ENCODE data around the gene AKR1E2.

AKR1E2 gene

DNA sequence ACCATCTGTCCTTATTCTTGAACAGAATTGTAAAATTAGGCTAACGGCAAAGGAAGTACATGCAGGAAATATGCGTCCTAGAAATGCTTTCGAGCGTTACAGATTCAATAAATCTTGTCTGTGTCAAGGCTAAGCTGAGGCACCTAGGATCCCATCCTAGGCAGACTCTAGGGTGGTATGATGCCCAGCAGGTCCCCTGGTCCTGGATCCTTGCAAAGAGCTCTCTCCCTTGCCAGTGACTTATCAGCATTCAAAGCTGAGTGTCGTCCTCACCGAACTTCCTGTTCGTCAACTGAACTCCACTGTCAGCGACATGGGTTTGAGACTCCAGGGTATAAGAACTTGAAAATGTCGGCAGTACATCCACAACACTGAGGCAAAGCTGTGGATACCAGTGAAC is 61.5 kb downstream of the AKR1E2 start:
- Histone ChIP-seq H3K9me3 (ENCODE audit: insufficient read depth, low read length, severe bottlenecking) (no peaks in the 10 kb centered on the region), H3K27ac (ENCODE audit: low read length) (no peak overlapping the region), H3K4me3 (ENCODE audit: low read depth in 1 of 2, low read length in 2 of 2) (no peak overlapping the region), H4K20me1 (ENCODE audit: insufficient read depth, low read length) (no peaks in the 10 kb centered on the region), H3K9ac (ENCODE audit: low read depth, low read length) (no peak overlapping the region), H3K36me3 (ENCODE audit: insufficient read depth, low read length) (no peaks in the 10 kb centered on the region), H3K4me2 (ENCODE audit: insufficient read depth, low read length) (no peak overlapping the region), H3K4me1 (ENCODE audit: insufficient read depth, low read length) (no peaks in the 10 kb centered on the region), H3K79me2 (ENCODE audit: insufficient read depth, low read length) (no peaks in the 10 kb centered on the region), H2AFZ (ENCODE audit: low read depth, low read length) (no peak overlapping the region), H3K27me3 (ENCODE audit: insufficient read depth, low read length, poor library complexity) (no peaks in the 10 kb centered on the region)
- no peak for ATAC-seq (ENCODE audit: insufficient read depth, low read depth)
- no peak for DNase-seq
- TF ChIP-seq EZH2 (IDR thresholded peaks at IDR 0.05; ENCODE audit: borderline replicate concordance, low read depth, low read length, severe bottlenecking), result no peak
- TF ChIP-seq, protein P1, sequence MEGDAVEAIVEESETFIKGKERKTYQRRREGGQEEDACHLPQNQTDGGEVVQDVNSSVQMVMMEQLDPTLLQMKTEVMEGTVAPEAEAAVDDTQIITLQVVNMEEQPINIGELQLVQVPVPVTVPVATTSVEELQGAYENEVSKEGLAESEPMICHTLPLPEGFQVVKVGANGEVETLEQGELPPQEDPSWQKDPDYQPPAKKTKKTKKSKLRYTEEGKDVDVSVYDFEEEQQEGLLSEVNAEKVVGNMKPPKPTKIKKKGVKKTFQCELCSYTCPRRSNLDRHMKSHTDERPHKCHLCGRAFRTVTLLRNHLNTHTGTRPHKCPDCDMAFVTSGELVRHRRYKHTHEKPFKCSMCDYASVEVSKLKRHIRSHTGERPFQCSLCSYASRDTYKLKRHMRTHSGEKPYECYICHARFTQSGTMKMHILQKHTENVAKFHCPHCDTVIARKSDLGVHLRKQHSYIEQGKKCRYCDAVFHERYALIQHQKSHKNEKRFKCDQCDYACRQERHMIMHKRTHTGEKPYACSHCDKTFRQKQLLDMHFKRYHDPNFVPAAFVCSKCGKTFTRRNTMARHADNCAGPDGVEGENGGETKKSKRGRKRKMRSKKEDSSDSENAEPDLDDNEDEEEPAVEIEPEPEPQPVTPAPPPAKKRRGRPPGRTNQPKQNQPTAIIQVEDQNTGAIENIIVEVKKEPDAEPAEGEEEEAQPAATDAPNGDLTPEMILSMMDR (IDR thresholded peaks at IDR 0.05; ENCODE audit: borderline replicate concordance, extremely low read depth, low read length, poor library complexity, severe bottlenecking), result no peak

DNA sequence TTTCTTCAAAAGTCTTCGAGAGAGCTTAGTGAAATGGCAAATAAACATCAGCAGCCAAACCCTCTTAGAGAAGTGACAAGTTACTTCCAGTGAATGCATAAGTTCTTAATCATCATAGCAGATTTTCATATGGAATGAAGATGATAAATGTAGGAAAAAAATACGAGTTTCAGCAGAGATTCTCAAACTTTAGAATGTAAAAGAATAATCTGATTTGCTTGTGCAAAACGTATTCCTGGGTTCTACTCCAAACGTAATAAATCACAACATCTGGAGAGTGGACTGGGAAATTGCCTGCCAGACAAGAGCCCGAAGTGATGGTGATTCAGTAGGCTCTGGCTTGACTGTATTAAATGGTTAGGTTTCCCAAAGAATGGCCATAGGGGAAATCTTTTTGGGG is 62.2 kb downstream of the AKR1E2 start:
- no peak for TF ChIP-seq EZH2 (IDR thresholded peaks at IDR 0.05; ENCODE audit: borderline replicate concordance, low read depth, low read length, severe bottlenecking)
- TF ChIP-seq, protein P1 (IDR thresholded peaks at IDR 0.05; ENCODE audit: borderline replicate concordance, extremely low read depth, low read length, poor library complexity, severe bottlenecking), result no peak
- Histone ChIP-seq H3K4me2 (ENCODE audit: insufficient read depth, low read length) (no peak overlapping the region), H3K4me3 (ENCODE audit: low read depth in 1 of 2, low read length in 2 of 2) (no peak overlapping the region), H4K20me1 (ENCODE audit: insufficient read depth, low read length) (no peaks in the 10 kb centered on the region), H3K79me2 (ENCODE audit: insufficient read depth, low read length) (no peaks in the 10 kb centered on the region), H3K27me3 (ENCODE audit: insufficient read depth, low read length, poor library complexity) (no peaks in the 10 kb centered on the region), H3K27ac (ENCODE audit: low read length) (no peak overlapping the region), H3K9me3 (ENCODE audit: insufficient read depth, low read length, severe bottlenecking) (no peaks in the 10 kb centered on the region), H3K4me1 (ENCODE audit: insufficient read depth, low read length) (no peaks in the 10 kb centered on the region), H3K36me3 (ENCODE audit: insufficient read depth, low read length) (no peaks in the 10 kb centered on the region), H2AFZ (ENCODE audit: low read depth, low read length) (no peak overlapping the region), H3K9ac (ENCODE audit: low read depth, low read length) (no peak overlapping the region)
- no peak for ATAC-seq (ENCODE audit: insufficient read depth, low read depth)
- DNase-seq, result no peak

GRCh38 chr10:4889959-4890358 is 64.0 kb downstream of the AKR1E2 start:
- Histone ChIP-seq H3K79me2 (ENCODE audit: insufficient read depth, low read length) (no peaks in the 10 kb centered on the region), H4K20me1 (ENCODE audit: insufficient read depth, low read length) (no peaks in the 10 kb centered on the region), H3K9me3 (ENCODE audit: insufficient read depth, low read length, severe bottlenecking) (no peaks in the 10 kb centered on the region), H2AFZ (ENCODE audit: low read depth, low read length) (no peak overlapping the region), H3K36me3 (ENCODE audit: insufficient read depth, low read length) (no peaks in the 10 kb centered on the region), H3K4me1 (ENCODE audit: insufficient read depth, low read length) (no peaks in the 10 kb centered on the region), H3K9ac (ENCODE audit: low read depth, low read length) (no peak overlapping the region), H3K27ac (ENCODE audit: low read length) (no peak overlapping the region), H3K4me3 (ENCODE audit: low read depth in 1 of 2, low read length in 2 of 2) (no peak overlapping the region), H3K4me2 (ENCODE audit: insufficient read depth, low read length) (no peak overlapping the region), H3K27me3 (ENCODE audit: insufficient read depth, low read length, poor library complexity) (no peaks in the 10 kb centered on the region)
- TF ChIP-seq, protein P1 (IDR thresholded peaks at IDR 0.05; ENCODE audit: borderline replicate concordance, extremely low read depth, low read length, poor library complexity, severe bottlenecking), result no peak
- no peak for TF ChIP-seq EZH2 (IDR thresholded peaks at IDR 0.05; ENCODE audit: borderline replicate concordance, low read depth, low read length, severe bottlenecking)
- DNase-seq (no peak), ATAC-seq (ENCODE audit: insufficient read depth, low read depth) (no peak)

DNA sequence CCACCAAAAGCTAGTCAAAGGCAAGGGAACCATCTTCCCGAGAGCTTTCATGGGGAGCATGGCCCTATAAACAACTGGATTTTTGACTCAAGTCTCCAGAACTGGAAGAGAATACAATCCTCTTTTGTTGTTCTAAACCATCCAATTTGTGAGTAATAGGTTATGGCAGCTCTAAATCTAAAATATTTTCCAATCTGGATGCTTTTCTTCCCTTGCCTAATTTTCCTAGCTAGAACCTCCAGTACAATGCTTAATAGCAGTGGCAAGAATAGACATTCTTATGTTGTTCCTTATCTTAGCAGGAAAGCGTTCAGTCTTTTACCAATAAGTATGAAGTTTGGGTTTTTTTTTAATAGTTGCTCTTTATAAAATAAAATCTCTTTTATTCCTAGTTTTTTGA is 66.7 kb downstream of the AKR1E2 start:
- no peaks in the 10 kb centered on the region for H3K9me3 ChIP-seq (ENCODE audit: insufficient read depth, low read length, severe bottlenecking)
- TF ChIP-seq, protein P1 (IDR thresholded peaks at IDR 0.05; ENCODE audit: borderline replicate concordance, extremely low read depth, low read length, poor library complexity, severe bottlenecking), result no peak
- no peak for TF ChIP-seq EZH2 (IDR thresholded peaks at IDR 0.05; ENCODE audit: borderline replicate concordance, low read depth, low read length, severe bottlenecking)
- H3K4me2 ChIP-seq (ENCODE audit: insufficient read depth, low read length), result no peak overlapping the region
- ATAC-seq (ENCODE audit: insufficient read depth, low read depth) (no peak), DNase-seq (no peak)
- H3K4me1 ChIP-seq (ENCODE audit: insufficient read depth, low read length), result no peaks in the 10 kb centered on the region
- no peak overlapping the region for H2AFZ ChIP-seq (ENCODE audit: low read depth, low read length)
- no peaks in the 10 kb centered on the region for H3K36me3 ChIP-seq (ENCODE audit: insufficient read depth, low read length)
- no peak overlapping the region for H3K9ac ChIP-seq (ENCODE audit: low read depth, low read length)
- no peak overlapping the region for H3K4me3 ChIP-seq (ENCODE audit: low read depth in 1 of 2, low read length in 2 of 2)
- no peaks in the 10 kb centered on the region for H3K27me3 ChIP-seq (ENCODE audit: insufficient read depth, low read length, poor library complexity)
- no peaks in the 10 kb centered on the region for H4K20me1 ChIP-seq (ENCODE audit: insufficient read depth, low read length)
- H3K79me2 ChIP-seq (ENCODE audit: insufficient read depth, low read length), result no peaks in the 10 kb centered on the region
- H3K27ac ChIP-seq (ENCODE audit: low read length), result no peak overlapping the region

All from DND-41 (cell line).